CD14-positive monocyte (primary cell): ENCODE data around the gene CREB5. TPM values are rescaled to one million over a fixed set of nuclear protein-coding genes. Genes with fewer than 3 reads are reported as not detected.

Experiments
- DNase-seq, 3 donors: peaks; one replicate each; pipeline ENCODE4 v3.0.0-alpha.2; 2011 to 2022
- H2AFZ ChIP-seq: 2 replicates; pipeline ENCODE4 v1.6.0; 2012; ENCODE audit warnings: mild to moderate bottlenecking, low read depth, low read length, inconsistent platforms; ENCODE audit not compliant: insufficient read depth, poor library complexity, severe bottlenecking
- H3K27ac ChIP-seq, 2 donors: 1 replicate in 1 of 2; 2 replicates in 1 of 2; pipeline ENCODE4 v1.5.1; 2012 to 2013; ENCODE audit warnings: low read length in 2 of 2, control low read depth in 1 of 2, inconsistent platforms in 1 of 2, low read depth in 1 of 2, mild to moderate bottlenecking in 1 of 2
- H3K27me3 ChIP-seq, 2 donors: one replicate each; pipeline versions ENCODE4 v1.6.0 to v1.6.1; 2011 to 2013; ENCODE audit warnings: low read length in 2 of 2; ENCODE audit not compliant: control insufficient read depth in 2 of 2, insufficient read depth in 2 of 2
- H3K36me3 ChIP-seq, 2 donors: replicated peaks in 1 of 2; 1 replicate in 1 of 2; 2 replicates in 1 of 2; pipeline versions ENCODE4 v1.5.1 to v1.6.1; 2012 to 2013; ENCODE audit warnings: low read length in 2 of 2, control low read depth in 1 of 2, inconsistent platforms in 1 of 2, mild to moderate bottlenecking in 1 of 2; ENCODE audit not compliant: insufficient read depth in 2 of 2, control insufficient read depth in 1 of 2
- H3K4me1 ChIP-seq, 2 donors: 1 replicate in 1 of 2; 2 replicates in 1 of 2; pipeline versions ENCODE4 v1.5.1 to v1.6.1; 2012 to 2013; ENCODE audit warnings: low read length in 2 of 2, control low read depth in 1 of 2, inconsistent platforms in 1 of 2, mild to moderate bottlenecking in 1 of 2, moderate library complexity in 1 of 2; ENCODE audit not compliant: insufficient read depth in 2 of 2, control insufficient read depth in 1 of 2
- H3K4me2 ChIP-seq: replicated peaks from 2 replicates; pipeline ENCODE3; 2012; ENCODE audit warnings: low read length, moderate library complexity, mild to moderate bottlenecking; ENCODE audit not compliant: poor library complexity, severe bottlenecking; ENCODE audit errors: extremely low read depth
- H3K4me3 ChIP-seq, 3 experiments: fragments of 200-600 bp in 1 of 3; sonication (generic) in 1 of 3; replicated peaks in 1 of 3; 1 replicate in 2 of 3; 2 replicates in 1 of 3; pipeline ENCODE4 v1.5.1; 2011 to 2013; ENCODE audit warnings: low read length in 3 of 3, mild to moderate bottlenecking in 3 of 3, control low read depth in 2 of 3, low read depth in 2 of 3, inconsistent platforms in 1 of 3, moderate library complexity in 1 of 3
- H3K79me2 ChIP-seq: 2 replicates; pipeline ENCODE4 v1.6.0; 2012; ENCODE audit warnings: mild to moderate bottlenecking, control low read depth, inconsistent platforms, low read length, moderate library complexity; ENCODE audit not compliant: insufficient read depth
- H3K9ac ChIP-seq: 2 replicates; pipeline ENCODE4 v1.6.0; 2017; ENCODE audit warnings: low read length, mild to moderate bottlenecking; ENCODE audit not compliant: insufficient read depth, poor library complexity, severe bottlenecking
- H3K9me3 ChIP-seq, 2 donors: replicated peaks in 1 of 2; 1 replicate in 1 of 2; 2 replicates in 1 of 2; pipeline versions ENCODE4 v1.5.1 to v1.6.1; 2012 to 2013; ENCODE audit warnings: low read length in 2 of 2, control low read depth in 1 of 2; ENCODE audit not compliant: control insufficient read depth in 1 of 2, insufficient read depth in 1 of 2
- H4K20me1 ChIP-seq: 2 replicates; pipeline ENCODE4 v1.6.0; 2012; ENCODE audit warnings: mild to moderate bottlenecking, low read length, control low read depth, moderate library complexity; ENCODE audit not compliant: insufficient read depth
- H3K27ac Mint-ChIP-seq, 7 donors: one replicate each; pipeline ENCODE4 v1.8.0; 2020; ENCODE audit warnings: mild to moderate bottlenecking in 7 of 7, mixed read lengths in 7 of 7, moderate library complexity in 6 of 7, inconsistent platforms in 2 of 7
- H3K27me3 Mint-ChIP-seq, 3 donors: one replicate each; pipeline ENCODE4 v1.8.0; 2021 to 2022; ENCODE audit warnings: low read depth in 3 of 3, mild to moderate bottlenecking in 3 of 3, mixed read lengths in 3 of 3, moderate library complexity in 3 of 3, inconsistent platforms in 1 of 3
- H3K36me3 Mint-ChIP-seq, 2 donors: one replicate each; pipeline ENCODE4 v1.8.0; 2020; ENCODE audit warnings: mixed read lengths in 2 of 2, inconsistent platforms in 1 of 2, mild to moderate bottlenecking in 1 of 2
- H3K4me1 Mint-ChIP-seq: one replicate; pipeline ENCODE4 v1.8.0; 2020; ENCODE audit warnings: mild to moderate bottlenecking, mixed read lengths
- H3K4me3 Mint-ChIP-seq, 2 donors: one replicate each; pipeline ENCODE4 v1.8.0; 2020; ENCODE audit warnings: mild to moderate bottlenecking in 2 of 2, mixed read lengths in 2 of 2, moderate library complexity in 1 of 2
- H3K9me3 Mint-ChIP-seq, 7 donors: one replicate each; pipeline ENCODE4 v1.8.0; 2020 to 2022; ENCODE audit warnings: mixed read lengths in 7 of 7, mild to moderate bottlenecking in 6 of 7, moderate library complexity in 6 of 7, inconsistent platforms in 2 of 7
- WGBS: methylation state at CpG from one replicate; pipeline ENCODE4 v1.1.5; 2013; ENCODE audit warnings: missing lambda C conversion rate; ENCODE audit not compliant: insufficient coverage; 5-methylcytosine and 5-hydroxymethylcytosine counted together
- intact Hi-C, 2 donors: fragments of 100-400 bp; cut with micrococcal nuclease; formaldehyde crosslinking; loops; one replicate each; pipeline versions ENCODE4 v1.15.0 to v1.15.1; 2023
- polyA plus RNA-seq, 3 donors: library from polyadenylated mRNA; depleted of rRNA in 1 of 3; unstranded in 2 of 3; stranded (reverse) in 1 of 3; fragments of 300-500 nt in 2 of 3; fragments of >200 nt in 1 of 3; fragmentation: Illumina TruSeq in 2 of 3; gene quantifications; 1 replicate in 2 of 3; 2 replicates in 1 of 3; pipeline ENCODE4 v1.2.3, GENCODE V29; 2012 to 2021
- TF ChIP-seq, protein P1 (sequence below): fragments of 200-600 bp; IDR thresholded peaks from one replicate; pipeline ENCODE4 v1.8.0; 2022; ENCODE audit warnings: antibody characterized with exemption, mild to moderate bottlenecking

The CREB5 gene
- polyA plus RNA-seq, 3 donors = 25.1 to 72.3 (median 44.2) TPM

DNA sequence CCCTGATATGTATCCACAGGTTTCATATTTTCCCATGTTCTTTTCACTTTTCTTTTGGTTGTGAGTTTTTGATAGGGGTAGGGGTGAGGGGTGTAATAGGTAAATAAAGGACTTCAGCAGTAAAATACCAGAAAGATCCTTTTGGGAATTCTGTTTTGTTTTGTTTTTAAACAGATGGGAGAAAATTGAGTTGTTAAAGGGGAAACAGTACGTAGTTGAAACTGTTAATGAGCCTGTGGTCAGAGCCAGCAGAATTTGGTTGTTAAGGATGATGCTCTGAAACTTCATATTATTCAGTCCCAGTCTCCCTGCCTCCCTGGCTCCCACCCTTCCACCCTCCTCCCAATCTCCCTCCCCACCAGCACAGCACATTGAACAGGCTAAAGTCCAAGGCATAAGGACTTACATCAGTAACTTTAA, 195.9 kb downstream of the CREB5 start:
- Histone ChIP-seq H3K36me3 (no peaks in the 10 kb centered on the region), H3K4me2 (no peak overlapping the region), H3K9ac (no peak overlapping the region), H2AFZ (no peak overlapping the region), H3K4me3 (no peak overlapping the region), H3K79me2 (no peaks in the 10 kb centered on the region), H3K4me1 (no peaks in the 10 kb centered on the region), H3K9me3 (no peaks in the 10 kb centered on the region), H3K27me3 (peaks cover 0 to 2% of the 10 kb centered on the region in 2 donors), H4K20me1 (no peaks in the 10 kb centered on the region), H3K27ac (no peak overlapping the region)
- TF ChIP-seq, protein P1, sequence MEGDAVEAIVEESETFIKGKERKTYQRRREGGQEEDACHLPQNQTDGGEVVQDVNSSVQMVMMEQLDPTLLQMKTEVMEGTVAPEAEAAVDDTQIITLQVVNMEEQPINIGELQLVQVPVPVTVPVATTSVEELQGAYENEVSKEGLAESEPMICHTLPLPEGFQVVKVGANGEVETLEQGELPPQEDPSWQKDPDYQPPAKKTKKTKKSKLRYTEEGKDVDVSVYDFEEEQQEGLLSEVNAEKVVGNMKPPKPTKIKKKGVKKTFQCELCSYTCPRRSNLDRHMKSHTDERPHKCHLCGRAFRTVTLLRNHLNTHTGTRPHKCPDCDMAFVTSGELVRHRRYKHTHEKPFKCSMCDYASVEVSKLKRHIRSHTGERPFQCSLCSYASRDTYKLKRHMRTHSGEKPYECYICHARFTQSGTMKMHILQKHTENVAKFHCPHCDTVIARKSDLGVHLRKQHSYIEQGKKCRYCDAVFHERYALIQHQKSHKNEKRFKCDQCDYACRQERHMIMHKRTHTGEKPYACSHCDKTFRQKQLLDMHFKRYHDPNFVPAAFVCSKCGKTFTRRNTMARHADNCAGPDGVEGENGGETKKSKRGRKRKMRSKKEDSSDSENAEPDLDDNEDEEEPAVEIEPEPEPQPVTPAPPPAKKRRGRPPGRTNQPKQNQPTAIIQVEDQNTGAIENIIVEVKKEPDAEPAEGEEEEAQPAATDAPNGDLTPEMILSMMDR = no peak
- peaks cover 5% of the 10 kb centered on the region for H3K4me1 Mint-ChIP-seq
- H3K9me3 Mint-ChIP-seq = no peaks in the 10 kb centered on the region
- H3K27me3 Mint-ChIP-seq = peaks cover 2 to 9% (median 8%) of the 10 kb centered on the region in 3 donors
- H3K27ac Mint-ChIP-seq = no peak overlapping the region
- intact Hi-C loops = no loop called here
- 40% methylated on average over 1 of the region's 1 CpG for WGBS
- no peaks in the 10 kb centered on the region for H3K36me3 Mint-ChIP-seq
- H3K4me3 Mint-ChIP-seq = no peak overlapping the region
- DNase-seq = no peak

DNA sequence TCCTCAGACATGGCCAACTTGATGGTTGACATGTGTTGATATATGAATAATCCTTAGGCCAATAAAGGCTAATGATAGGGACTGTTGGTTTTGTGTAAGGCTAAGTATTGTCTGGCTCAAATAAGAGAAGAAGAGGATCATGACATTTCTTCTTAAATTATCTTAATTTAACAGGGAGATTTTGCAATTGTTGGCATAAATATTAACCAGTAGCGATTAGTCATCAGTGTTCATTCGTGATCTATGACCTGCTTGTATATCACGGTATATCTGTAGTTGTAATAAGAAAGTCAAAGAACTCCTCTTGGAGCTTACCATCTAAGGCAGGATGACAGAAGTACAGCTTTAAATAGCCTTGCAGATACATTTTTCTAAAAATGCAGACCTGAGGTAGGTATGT, 196.4 kb downstream of the CREB5 start:
- no CpG with 5 or more reads among the region's 3 CpGs for WGBS
- H3K27me3 Mint-ChIP-seq = peaks cover 2 to 9% (median 8%) of the 10 kb centered on the region in 3 donors
- TF ChIP-seq, protein P1 = no peak
- no peak overlapping the region for H3K4me3 ChIP-seq
- H3K27me3 ChIP-seq = peaks cover 0 to 2% of the 10 kb centered on the region in 2 donors
- intact Hi-C loops = no loop called here
- no peaks in the 10 kb centered on the region for H3K4me1 ChIP-seq
- peaks cover 5% of the 10 kb centered on the region for H3K4me1 Mint-ChIP-seq
- H3K9me3 Mint-ChIP-seq = no peaks in the 10 kb centered on the region
- DNase-seq = no peak
- no peak overlapping the region for H3K4me2 ChIP-seq
- no peaks in the 10 kb centered on the region for H3K36me3 Mint-ChIP-seq
- H3K9me3 ChIP-seq = no peaks in the 10 kb centered on the region
- no peaks in the 10 kb centered on the region for H4K20me1 ChIP-seq
- H3K79me2 ChIP-seq = no peaks in the 10 kb centered on the region
- no peak overlapping the region for H3K4me3 Mint-ChIP-seq
- no peak overlapping the region for H2AFZ ChIP-seq
- no peak overlapping the region for H3K9ac ChIP-seq
- H3K27ac Mint-ChIP-seq = no peak overlapping the region
- no peak overlapping the region for H3K27ac ChIP-seq
- no peaks in the 10 kb centered on the region for H3K36me3 ChIP-seq
